Activated CD8-positive, alpha-beta T cell treated with anti-CD3 and anti-CD28 coated beads for 36 hours (primary cell): ENCODE results near the gene MBTPS1. TPM values are rescaled to one million over a fixed set of nuclear protein-coding genes. Genes with fewer than 3 reads are reported as not detected.

Experiments used
- ATAC-seq: fragments of 200-7000 bp; cut with Tn5 transposase; one replicate; pipeline ENCODE4 v1.10.0; 2021; ENCODE audit warnings: mild to moderate bottlenecking, moderate library complexity
- CTCF ChIA-PET: fragments of 350-600 bp; sonication (Branson Sonifier 250); formaldehyde crosslinking; loops from one replicate; lab custom pipeline; 2021; ENCODE audit warnings: antibody characterized with exemption; lab: Charles Lee
- POLR2A ChIA-PET: fragments of 350-600 bp; sonication (Branson Sonifier 250); formaldehyde crosslinking; loops from one replicate; lab custom pipeline; 2021; ENCODE audit warnings: antibody characterized with exemption; lab: Charles Lee
- DNase-seq: peaks from one replicate; pipeline ENCODE4 v3.0.0-alpha.2; 2020
- H3K27ac Mint-ChIP-seq: one replicate; pipeline ENCODE4 v1.8.0; 2021; ENCODE audit warnings: mild to moderate bottlenecking, mixed read lengths
- H3K27me3 Mint-ChIP-seq: one replicate; pipeline ENCODE4 v1.8.0; 2021; ENCODE audit warnings: mixed read lengths
- H3K36me3 Mint-ChIP-seq: one replicate; pipeline ENCODE4 v1.8.0; 2021; ENCODE audit warnings: low read depth, mixed read lengths
- H3K4me1 Mint-ChIP-seq: one replicate; pipeline ENCODE4 v1.8.0; 2021; ENCODE audit warnings: low read depth, mixed read lengths
- H3K4me3 Mint-ChIP-seq: one replicate; pipeline ENCODE4 v1.8.0; 2021; ENCODE audit warnings: mild to moderate bottlenecking, moderate library complexity, mixed read lengths
- H3K9me3 Mint-ChIP-seq: one replicate; pipeline ENCODE4 v1.8.0; 2021; ENCODE audit warnings: mixed read lengths
- intact Hi-C: fragments of 100-400 bp; cut with micrococcal nuclease; formaldehyde crosslinking; loops from one replicate; pipeline ENCODE4 v1.10.0; 2022
- total RNA-seq, 2 experiments: library from RNA; stranded (reverse); gene quantifications; one replicate each; pipeline ENCODE4 v1.2.3, GENCODE V29; 2021
- TF ChIP-seq, protein P1 (sequence below): fragments of 200-600 bp; IDR thresholded peaks from one replicate; pipeline ENCODE4 v1.8.0; 2022; ENCODE audit warnings: antibody characterized with exemption, mild to moderate bottlenecking

Gene MBTPS1
- total RNA-seq, 2 experiments from 2014 or later: 31.5 to 31.7 TPM

DNA sequence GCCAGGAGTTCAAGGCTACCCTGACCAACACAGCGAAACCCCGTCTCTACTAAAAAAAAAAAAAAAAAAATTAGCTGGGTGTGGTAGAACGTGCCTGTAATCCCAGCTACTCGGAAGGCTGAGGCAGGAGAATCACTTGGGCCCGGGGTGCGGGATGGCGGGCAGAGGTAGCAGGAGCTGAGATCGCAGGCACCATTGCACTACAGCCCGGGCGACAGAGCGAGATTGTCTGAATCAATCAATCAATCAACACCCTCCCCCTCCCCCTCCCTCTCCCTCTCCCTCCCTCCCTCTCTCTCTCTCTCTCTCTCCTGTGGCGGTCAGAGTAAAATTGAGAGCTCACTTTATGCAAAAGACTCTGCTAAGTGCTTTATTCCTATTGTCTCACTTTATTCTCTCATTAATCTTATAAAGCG lies 27.1 kb upstream of the MBTPS1 start:
- DNase-seq (peak; percentile 20), ATAC-seq (no peak)
- no peaks in the 10 kb centered on the region for H3K9me3 Mint-ChIP-seq
- ChIA-PET POLR2A (interaction anchor here (0.8 kb wide), 1 partner anchor 26 kb away, joined by 3 read pairs; no protein-coding TSS in a partner anchor), CTCF (interaction anchor here (0.6 to 2.7 kb wide), 6 partner anchors 40 to 86 kb away, joined by 3 to 11 read pairs (median 4); no protein-coding TSS in a partner anchor)
- peak overlapping the region; percentile 93 for H3K4me3 Mint-ChIP-seq
- H3K27me3 Mint-ChIP-seq: no peaks in the 10 kb centered on the region
- TF ChIP-seq, protein P1, sequence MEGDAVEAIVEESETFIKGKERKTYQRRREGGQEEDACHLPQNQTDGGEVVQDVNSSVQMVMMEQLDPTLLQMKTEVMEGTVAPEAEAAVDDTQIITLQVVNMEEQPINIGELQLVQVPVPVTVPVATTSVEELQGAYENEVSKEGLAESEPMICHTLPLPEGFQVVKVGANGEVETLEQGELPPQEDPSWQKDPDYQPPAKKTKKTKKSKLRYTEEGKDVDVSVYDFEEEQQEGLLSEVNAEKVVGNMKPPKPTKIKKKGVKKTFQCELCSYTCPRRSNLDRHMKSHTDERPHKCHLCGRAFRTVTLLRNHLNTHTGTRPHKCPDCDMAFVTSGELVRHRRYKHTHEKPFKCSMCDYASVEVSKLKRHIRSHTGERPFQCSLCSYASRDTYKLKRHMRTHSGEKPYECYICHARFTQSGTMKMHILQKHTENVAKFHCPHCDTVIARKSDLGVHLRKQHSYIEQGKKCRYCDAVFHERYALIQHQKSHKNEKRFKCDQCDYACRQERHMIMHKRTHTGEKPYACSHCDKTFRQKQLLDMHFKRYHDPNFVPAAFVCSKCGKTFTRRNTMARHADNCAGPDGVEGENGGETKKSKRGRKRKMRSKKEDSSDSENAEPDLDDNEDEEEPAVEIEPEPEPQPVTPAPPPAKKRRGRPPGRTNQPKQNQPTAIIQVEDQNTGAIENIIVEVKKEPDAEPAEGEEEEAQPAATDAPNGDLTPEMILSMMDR: no peak
- peaks cover 2% of the 10 kb centered on the region for H3K36me3 Mint-ChIP-seq
- peaks cover 33% of the 10 kb centered on the region for H3K4me1 Mint-ChIP-seq
- peak overlapping the region; percentile 82 for H3K27ac Mint-ChIP-seq
- intact Hi-C loops: loop anchor here (5.0 kb wide), 1 partner anchor 56 kb away; no protein-coding TSS in a partner anchor

DNA sequence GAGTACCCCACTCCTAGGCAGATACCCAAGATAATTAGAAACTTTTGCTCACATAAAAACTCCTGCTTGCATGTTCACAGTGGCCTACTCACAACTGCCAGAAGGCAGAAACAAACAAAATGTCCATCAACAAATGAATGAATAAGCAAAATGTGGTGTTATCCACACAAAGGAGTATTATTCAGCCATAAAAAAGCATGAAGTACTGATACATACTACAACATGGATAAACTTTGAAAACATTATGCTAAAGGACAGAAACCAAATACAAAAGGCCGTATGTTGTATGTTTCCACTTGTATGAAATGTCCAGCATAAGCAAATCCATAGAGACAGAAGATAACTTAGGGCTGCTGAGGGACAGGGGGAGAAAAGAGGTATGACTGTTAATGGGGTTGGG lies 26.3 kb upstream of the MBTPS1 start:
- Mint-ChIP-seq H3K27ac (no peak overlapping the region), H3K36me3 (peaks cover 2% of the 10 kb centered on the region), H3K27me3 (no peaks in the 10 kb centered on the region), H3K9me3 (no peaks in the 10 kb centered on the region), H3K4me3 (no peak overlapping the region), H3K4me1 (peaks cover 39% of the 10 kb centered on the region)
- ChIA-PET CTCF (interaction anchor here (0.9 to 3.0 kb wide), 6 partner anchors 26 to 85 kb away, joined by 3 to 16 read pairs (median 8); partner anchors contain the start of gene MBTPS1), POLR2A (interaction anchor here (1.7 kb wide), 1 partner anchor 8 kb away, joined by 4 read pairs; no protein-coding TSS in a partner anchor)
- ATAC-seq (no peak), DNase-seq (no peak)
- TF ChIP-seq, protein P1: no peak
- intact Hi-C loops: loop anchor here (5.0 kb wide), 1 partner anchor 56 kb away; no protein-coding TSS in a partner anchor

DNA sequence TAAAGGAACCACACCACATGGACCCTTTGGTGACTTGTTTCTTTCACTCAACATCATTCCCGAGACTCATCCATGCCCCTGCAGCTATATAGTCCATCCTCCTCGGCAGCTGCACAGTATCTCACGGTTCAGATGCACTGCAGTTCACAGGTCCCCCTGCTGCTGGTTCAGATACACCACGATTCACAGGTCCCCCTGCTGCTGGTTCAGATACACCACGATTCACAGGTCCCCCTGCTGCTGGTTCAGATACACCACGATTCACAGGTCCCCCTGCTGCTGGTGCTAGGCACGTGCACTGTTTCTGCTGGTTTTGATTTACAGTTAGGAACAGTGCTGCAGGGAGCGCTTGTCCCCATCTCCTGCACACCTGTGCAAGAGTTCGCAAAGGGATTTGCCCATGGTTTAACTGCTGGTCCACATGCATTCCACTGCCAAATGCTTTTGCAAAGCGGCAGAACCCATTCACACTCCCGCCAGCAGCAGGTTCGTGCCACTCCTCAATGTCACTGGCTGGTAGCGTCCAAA lies 24.5 kb upstream of the MBTPS1 start:
- Mint-ChIP-seq H3K27me3 (no peaks in the 10 kb centered on the region), H3K36me3 (peaks cover 2% of the 10 kb centered on the region), H3K4me3 (no peak overlapping the region), H3K27ac (no peak overlapping the region), H3K4me1 (peaks cover 56% of the 10 kb centered on the region), H3K9me3 (no peaks in the 10 kb centered on the region)
- ChIA-PET POLR2A (interaction anchor here (0.7 to 3.8 kb wide), 4 partner anchors 10 to 24 kb away, joined by 3 to 26 read pairs (median 4); partner anchors contain the start of gene MBTPS1), CTCF (interaction anchor here (1.0 to 5.7 kb wide), 7 partner anchors 24 to 60 kb away, joined by 3 to 34 read pairs (median 11); partner anchors contain the start of genes MBTPS1 and TAF1C)
- DNase-seq (peak; percentile 48), ATAC-seq (no peak)
- intact Hi-C loops: loop anchor here (5.0 kb wide), 1 partner anchor 54 kb away; no protein-coding TSS in a partner anchor
- TF ChIP-seq, protein P1: no peak

DNA sequence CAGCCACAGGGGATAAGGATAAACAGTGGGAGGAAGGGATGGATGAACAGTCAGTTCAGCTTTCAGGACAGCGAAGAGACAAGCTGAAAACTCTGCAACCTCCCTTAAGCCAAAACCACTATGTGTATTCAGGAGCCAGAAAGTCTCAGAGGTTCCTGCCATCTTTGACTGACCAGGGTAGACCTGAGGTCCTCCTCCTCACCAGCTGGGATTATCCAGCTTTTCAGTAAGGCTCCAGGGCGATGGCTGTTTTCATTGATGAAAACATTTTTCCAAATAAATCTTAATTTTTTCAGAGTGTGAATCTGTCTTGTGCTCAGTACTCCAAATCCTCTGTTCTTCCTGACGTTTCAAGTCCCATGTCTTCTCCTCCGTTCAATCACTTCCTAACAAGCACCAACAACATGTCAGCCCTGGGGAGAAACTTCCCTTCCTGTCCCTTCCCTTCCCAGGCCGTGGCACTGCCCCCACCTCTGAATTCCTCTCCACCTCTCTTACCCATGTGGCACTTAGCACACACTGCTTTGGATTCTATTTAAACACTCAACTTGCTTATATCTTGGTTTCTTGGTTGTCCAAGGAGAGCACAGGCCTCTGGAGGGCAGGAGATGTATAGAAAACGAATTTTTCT lies 23.0 kb upstream of the MBTPS1 start:
- DNase-seq: no peak
- POLR2A ChIA-PET: interaction anchor here (1.1 to 3.8 kb wide), 2 partner anchors 17 to 23 kb away, joined by 3 to 26 read pairs; partner anchors contain the start of gene MBTPS1
- no peak for ATAC-seq
- Mint-ChIP-seq H3K4me1 (peaks cover 59% of the 10 kb centered on the region), H3K4me3 (no peak overlapping the region), H3K27ac (no peak overlapping the region), H3K27me3 (no peaks in the 10 kb centered on the region), H3K36me3 (peaks cover 2% of the 10 kb centered on the region), H3K9me3 (no peaks in the 10 kb centered on the region)
- CTCF ChIA-PET: interaction anchor here (1.5 to 5.7 kb wide), 3 partner anchors 23 to 56 kb away, joined by 5 to 34 read pairs (median 7); partner anchors contain the start of gene MBTPS1
- TF ChIP-seq, protein P1: no peak
- intact Hi-C loops: loop anchor here (5.0 kb wide), 1 partner anchor 52 kb away; no protein-coding TSS in a partner anchor
